ENCODE data around the gene TFDP1. TPM values are rescaled to one million over a fixed set of nuclear protein-coding genes. Genes with fewer than 3 reads are reported as not detected.
A peak's percentile ranks its signal among the peaks of the same experiment; 100 is the strongest.
"Not testable (repeated sequence)": the region's sequence is repeated elsewhere in the genome, so short reads cannot be mapped to it uniquely, and the experiment has no call there.

The TFDP1 gene
- total RNA-seq, 3 donors from 2014 or later: 31.8 to 34.0 (median 33.3) TPM

DNA sequence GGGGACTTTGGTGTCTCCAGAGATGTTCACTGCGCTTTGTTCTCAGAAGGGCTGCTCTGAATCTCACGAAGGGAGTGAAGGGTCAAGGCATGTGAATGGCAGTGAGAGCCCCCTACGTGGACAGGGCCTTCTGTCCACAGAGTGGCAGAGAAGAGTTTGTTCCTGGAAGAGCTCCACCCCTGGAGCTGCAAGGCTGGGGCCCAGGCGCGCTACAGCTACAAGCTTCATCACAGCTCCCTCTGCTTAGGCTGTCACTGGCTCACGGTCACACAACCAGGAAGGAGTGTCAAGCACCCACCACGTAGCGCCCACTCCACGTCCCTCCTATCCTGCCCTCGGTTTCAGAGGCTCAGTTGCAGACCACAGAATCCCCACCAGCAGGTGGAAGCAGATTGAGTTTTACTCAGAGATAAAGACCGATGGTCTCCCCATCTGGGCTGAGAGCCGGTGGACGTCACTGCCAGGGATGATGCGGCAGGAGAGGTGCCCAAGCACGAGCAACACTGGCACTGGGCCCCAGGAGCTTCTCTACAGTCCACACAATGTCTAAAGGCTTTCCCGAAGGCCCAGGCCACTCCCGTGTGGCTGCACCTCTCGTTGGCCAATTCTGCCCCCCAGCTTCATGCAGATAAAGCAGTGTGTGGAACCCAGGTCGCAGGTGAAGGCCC lies 23.0 kb upstream of the TFDP1 start:
- peak; percentile 10 to 34 for DNase-seq (ENCODE audit: low spot score in 2 of 2)
- Histone ChIP-seq H3K9me3 (no peaks in the 10 kb centered on the region), H3K4me1 (no peaks in the 10 kb centered on the region), H3K36me3 (no peaks in the 10 kb centered on the region), H3K4me3 (no peak overlapping the region), H3K27me3 (no peaks in the 10 kb centered on the region), H3K27ac (no peak overlapping the region)
- intact Hi-C loops (cut with DNase I; ENCODE audit: low total_unique reads): no loop called here
- TF ChIP-seq POLR2AphosphoS5 (IDR thresholded peaks at IDR 0.05) (no peak), POLR2A (IDR thresholded peaks at IDR 0.05) (no peak)
- TF ChIP-seq, protein P1, sequence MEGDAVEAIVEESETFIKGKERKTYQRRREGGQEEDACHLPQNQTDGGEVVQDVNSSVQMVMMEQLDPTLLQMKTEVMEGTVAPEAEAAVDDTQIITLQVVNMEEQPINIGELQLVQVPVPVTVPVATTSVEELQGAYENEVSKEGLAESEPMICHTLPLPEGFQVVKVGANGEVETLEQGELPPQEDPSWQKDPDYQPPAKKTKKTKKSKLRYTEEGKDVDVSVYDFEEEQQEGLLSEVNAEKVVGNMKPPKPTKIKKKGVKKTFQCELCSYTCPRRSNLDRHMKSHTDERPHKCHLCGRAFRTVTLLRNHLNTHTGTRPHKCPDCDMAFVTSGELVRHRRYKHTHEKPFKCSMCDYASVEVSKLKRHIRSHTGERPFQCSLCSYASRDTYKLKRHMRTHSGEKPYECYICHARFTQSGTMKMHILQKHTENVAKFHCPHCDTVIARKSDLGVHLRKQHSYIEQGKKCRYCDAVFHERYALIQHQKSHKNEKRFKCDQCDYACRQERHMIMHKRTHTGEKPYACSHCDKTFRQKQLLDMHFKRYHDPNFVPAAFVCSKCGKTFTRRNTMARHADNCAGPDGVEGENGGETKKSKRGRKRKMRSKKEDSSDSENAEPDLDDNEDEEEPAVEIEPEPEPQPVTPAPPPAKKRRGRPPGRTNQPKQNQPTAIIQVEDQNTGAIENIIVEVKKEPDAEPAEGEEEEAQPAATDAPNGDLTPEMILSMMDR (IDR thresholded peaks at IDR 0.05): no peak

DNA sequence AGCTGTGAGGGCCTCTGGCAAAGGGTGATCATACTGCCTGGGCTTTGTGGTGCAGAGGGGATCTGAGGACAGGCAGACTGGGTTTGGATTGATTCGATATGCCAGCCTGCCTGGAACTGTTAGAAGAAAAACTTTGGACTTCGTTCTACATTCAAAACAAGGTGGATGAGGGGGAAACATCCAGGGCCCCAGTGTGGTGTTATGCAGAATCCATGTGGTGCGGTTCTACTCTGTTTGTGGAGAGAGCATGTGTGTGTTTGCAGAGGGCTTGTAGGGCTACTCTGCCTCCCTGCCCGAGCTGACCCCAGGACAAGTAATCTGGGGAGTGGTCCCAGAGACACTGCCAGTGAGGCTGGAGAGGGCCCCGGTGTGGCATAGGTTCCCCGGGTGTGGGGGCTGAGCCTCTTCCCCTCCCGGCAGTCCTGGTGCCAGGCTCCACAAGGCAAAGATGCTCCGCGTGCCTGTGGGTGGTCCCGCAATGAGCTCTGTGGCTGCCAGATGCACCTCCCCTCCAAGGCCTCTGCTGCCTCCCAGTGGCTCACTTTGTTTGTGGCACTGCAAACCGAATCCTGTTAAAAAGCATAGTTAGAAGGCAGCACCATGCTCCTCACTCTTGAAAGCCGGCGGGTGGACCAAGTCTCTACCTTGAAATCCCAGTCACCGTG lies 22.3 kb upstream of the TFDP1 start:
- H3K27ac ChIP-seq: no peak overlapping the region
- TF ChIP-seq POLR2A (IDR thresholded peaks at IDR 0.05) (no peak), POLR2AphosphoS5 (IDR thresholded peaks at IDR 0.05) (no peak)
- TF ChIP-seq, protein P1 (IDR thresholded peaks at IDR 0.05): peak in 2 of 3 donors; percentile 37 to 52
- no peaks in the 10 kb centered on the region for H3K9me3 ChIP-seq
- no peaks in the 10 kb centered on the region for H3K4me1 ChIP-seq
- intact Hi-C loops (cut with DNase I; ENCODE audit: low total_unique reads): no loop called here
- H3K4me3 ChIP-seq: no peak overlapping the region
- no peaks in the 10 kb centered on the region for H3K36me3 ChIP-seq
- no peaks in the 10 kb centered on the region for H3K27me3 ChIP-seq
- peak; percentile 18 to 58 for DNase-seq (ENCODE audit: low spot score in 2 of 2)

GRCh38 chr13:113562844-113563243 lies 21.7 kb upstream of the TFDP1 start:
- Histone ChIP-seq H3K4me1 (no peaks in the 10 kb centered on the region), H3K27me3 (no peaks in the 10 kb centered on the region), H3K27ac (no peak overlapping the region), H3K36me3 (no peaks in the 10 kb centered on the region), H3K9me3 (no peaks in the 10 kb centered on the region), H3K4me3 (no peak overlapping the region)
- DNase-seq (ENCODE audit: low spot score in 2 of 2): peak in 1 of 2 donors; percentile 5
- intact Hi-C loops (cut with DNase I; ENCODE audit: low total_unique reads): no loop called here
- TF ChIP-seq POLR2AphosphoS5 (IDR thresholded peaks at IDR 0.05) (no peak), POLR2A (IDR thresholded peaks at IDR 0.05) (no peak)
- TF ChIP-seq, protein P1 (IDR thresholded peaks at IDR 0.05): no peak

- intact Hi-C loops (cut with DNase I; ENCODE audit: low total_unique reads); H3K36me3 ChIP-seq; H3K4me1 ChIP-seq; H3K9me3 ChIP-seq; H3K4me3 ChIP-seq; H3K27ac ChIP-seq; H3K27me3 ChIP-seq: not testable (repeated sequence)
- DNase-seq (ENCODE audit: low spot score in 2 of 2): peak in 1 of 2 donors; percentile 33
Measured at GRCh38 chr13:113563511-113563910, 21.0 kb upstream of the TFDP1 start.

DNA sequence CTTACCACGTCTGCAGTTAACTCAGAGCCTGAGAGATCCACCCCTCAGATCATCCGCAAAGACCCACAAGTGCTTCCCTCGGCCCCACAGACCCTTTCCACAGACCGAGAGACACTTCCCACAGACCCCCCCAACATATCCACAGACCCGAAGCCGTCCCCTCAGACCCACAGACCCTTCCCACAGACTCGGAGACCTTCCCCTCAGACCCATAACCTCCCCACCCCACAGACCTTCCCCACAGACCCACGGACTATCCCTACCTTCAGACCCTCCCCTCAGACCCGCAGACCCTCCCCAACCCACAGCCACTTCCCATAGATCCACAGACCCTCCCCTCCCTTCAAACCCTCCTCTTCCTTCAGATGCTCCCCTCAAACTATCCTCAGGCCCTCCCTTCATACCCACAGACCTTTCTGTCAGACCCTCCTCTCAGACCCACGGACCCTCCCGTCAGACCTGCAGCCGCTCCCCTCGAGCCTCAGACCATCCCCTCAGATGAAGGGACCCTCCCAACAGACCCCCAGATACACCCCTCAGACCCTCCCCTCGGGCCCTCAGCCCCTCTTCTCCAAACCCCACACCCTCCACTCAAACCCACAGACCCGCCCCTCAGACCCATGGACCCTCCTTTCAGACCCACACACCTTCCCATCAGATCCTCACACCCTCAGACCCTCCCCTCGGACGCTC lies 20.1 kb upstream of the TFDP1 start:
- no peaks in the 10 kb centered on the region for H3K4me1 ChIP-seq
- H3K27me3 ChIP-seq: peaks cover 0 to 4% of the 10 kb centered on the region in 2 donors
- intact Hi-C loops (cut with DNase I; ENCODE audit: low total_unique reads): no loop called here
- H3K9me3 ChIP-seq: no peaks in the 10 kb centered on the region
- DNase-seq (ENCODE audit: low spot score in 2 of 2): peak in 1 of 2 donors; percentile 37
- no peaks in the 10 kb centered on the region for H3K36me3 ChIP-seq
- no peak overlapping the region for H3K27ac ChIP-seq
- no peak overlapping the region for H3K4me3 ChIP-seq
- TF ChIP-seq POLR2AphosphoS5 (IDR thresholded peaks at IDR 0.05) (no peak), POLR2A (IDR thresholded peaks at IDR 0.05) (no peak)
- TF ChIP-seq, protein P1 (IDR thresholded peaks at IDR 0.05): no peak

All from breast epithelium (tissue), 4 donors.